GM19395 (cell line): ENCODE measurements around the gene PPARA.
"Not testable (repeated sequence)": the region's sequence is repeated elsewhere in the genome, so short reads cannot be mapped to it uniquely, and the experiment has no call there.

Experiments
- ATAC-seq: cut with Tn5 transposase; IDR thresholded peaks from one replicate; pipeline ENCODE4 v1.9.1; 2021; ENCODE audit warnings: mild to moderate bottlenecking, moderate library complexity; ENCODE audit not compliant: unreplicated experiment

PPARA gene

DNA sequence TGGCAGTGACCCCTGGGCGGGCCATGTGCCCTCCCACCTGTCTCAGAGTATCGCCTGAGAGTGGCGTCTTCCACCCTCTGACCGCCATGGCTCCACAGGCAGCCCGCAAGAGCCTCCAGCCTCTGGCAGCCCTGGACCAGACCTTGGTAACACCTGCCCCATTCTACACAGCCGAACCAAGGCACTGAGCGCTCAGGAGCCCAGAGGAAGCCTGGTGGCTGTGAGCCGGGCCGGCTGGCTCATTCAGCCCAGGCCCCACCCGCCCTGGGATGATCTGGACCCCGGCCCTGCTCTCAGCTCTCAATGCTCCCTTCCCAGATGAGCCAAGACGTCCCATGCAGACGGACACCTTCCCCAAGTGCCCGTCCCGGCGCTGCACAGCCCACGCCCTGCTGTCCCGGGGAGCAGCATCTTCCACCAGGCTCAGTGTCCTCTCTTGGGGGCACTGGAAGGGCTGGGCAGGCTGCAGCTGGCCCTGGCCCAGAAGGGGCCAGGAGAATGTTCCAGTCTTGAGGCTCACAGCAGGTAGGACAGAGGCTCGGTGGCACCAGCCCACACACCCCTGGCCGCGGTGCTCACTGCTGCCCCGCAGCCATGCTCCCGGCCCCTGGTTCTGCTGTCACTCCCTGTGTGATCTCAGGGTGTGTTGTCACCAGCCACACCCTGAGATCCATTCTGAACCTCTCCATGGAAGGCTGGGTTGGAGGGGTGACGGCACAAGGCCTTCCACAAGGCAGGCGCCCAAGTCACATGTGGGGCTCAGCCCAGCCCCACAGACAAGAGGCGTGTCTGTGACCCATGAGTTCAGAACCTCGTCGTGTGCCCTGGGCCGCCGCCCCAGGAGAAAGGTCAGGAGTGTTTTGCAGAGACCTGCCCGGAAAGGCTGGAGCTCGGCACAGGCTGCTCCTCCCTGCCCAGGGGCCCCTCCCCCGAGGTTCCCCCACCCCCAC lies 24.2 kb upstream of the PPARA start:
- no peak for ATAC-seq

- ATAC-seq: no peak
These were observed 23.4 kb upstream of the PPARA start for GRCh38 chr22:46126853-46127385.

- no peak for ATAC-seq
These were observed 22.8 kb upstream of the PPARA start for GRCh38 chr22:46127556-46127955.

DNA sequence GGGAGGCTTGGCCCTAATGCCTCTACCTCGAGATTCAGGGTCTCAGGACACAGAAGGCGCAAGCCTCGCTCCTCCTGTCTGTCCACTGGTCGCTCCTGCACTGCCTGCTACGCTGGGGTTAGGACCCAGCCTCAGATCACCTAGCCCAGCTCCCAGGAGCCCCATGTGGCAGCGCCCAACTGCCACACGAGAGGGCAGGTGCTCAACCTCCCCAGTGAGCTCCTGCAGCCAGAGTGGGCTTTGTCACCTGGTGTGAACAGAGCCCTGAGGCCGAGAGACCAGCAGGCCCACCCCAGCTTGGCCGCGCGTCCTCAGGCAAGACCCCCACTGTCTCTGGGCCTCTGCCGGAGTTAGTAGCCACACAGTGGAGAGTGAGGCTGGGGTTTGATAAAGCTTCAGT lies 21.7 kb upstream of the PPARA start:
- no peak for ATAC-seq

DNA sequence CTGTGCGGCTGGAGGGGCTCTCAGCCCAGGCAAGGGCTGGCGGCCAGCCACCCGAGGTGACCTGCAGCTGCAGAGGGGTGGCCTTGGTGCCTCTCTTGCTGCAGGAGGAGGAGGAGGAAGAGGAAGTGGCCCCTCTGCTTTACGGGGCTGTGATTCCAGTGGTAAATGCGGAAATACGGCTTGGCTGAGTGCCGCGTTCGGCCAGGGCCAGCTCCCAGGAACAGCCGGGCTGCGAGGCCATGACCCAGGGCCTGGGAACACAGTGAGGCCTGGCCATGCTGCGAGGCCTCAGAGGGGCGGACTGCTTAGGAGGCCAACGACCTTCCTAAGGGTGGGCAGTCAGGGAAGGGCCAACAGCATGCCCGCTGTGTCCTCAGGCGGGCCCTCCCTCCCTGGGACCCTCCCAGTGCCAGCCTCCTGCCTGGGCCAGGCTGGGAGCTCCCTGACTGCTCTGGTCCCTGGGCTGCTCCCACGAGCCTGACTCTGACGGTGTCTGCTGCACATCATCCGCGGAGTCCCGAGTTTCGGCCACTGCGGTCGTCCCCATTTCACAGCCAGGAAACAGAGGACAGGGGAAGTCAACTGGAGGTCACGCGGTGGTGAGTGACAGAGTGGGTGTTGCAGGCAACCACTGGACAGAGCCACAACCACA lies 20.8 kb upstream of the PPARA start:
- ATAC-seq: no peak

DNA sequence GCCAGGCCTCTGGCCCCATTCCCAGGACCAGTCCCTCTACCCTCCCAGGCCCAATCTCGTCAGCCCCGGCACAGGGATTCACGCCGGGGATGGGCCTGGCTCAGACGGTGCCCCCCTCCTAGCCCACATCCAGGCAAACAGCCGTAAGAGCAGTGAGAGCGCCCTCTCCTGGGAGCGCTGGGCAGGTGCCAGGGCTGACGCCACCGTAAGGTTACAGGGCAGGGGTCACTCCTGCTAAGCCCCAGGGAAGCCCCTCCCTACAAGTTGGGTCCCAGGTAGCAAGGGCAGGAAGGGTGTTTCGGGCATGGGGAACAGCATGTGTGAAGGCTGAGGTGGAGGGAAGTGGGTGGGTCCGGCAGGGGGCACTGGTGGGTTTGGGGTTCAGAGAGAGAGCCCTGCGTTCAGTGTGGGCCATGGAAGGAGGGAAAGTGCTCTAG lies 19.2 kb upstream of the PPARA start:
- no peak for ATAC-seq

GRCh38 chr22:46132193-46132829 lies 18.0 kb upstream of the PPARA start:
- not testable (repeated sequence) for ATAC-seq

DNA sequence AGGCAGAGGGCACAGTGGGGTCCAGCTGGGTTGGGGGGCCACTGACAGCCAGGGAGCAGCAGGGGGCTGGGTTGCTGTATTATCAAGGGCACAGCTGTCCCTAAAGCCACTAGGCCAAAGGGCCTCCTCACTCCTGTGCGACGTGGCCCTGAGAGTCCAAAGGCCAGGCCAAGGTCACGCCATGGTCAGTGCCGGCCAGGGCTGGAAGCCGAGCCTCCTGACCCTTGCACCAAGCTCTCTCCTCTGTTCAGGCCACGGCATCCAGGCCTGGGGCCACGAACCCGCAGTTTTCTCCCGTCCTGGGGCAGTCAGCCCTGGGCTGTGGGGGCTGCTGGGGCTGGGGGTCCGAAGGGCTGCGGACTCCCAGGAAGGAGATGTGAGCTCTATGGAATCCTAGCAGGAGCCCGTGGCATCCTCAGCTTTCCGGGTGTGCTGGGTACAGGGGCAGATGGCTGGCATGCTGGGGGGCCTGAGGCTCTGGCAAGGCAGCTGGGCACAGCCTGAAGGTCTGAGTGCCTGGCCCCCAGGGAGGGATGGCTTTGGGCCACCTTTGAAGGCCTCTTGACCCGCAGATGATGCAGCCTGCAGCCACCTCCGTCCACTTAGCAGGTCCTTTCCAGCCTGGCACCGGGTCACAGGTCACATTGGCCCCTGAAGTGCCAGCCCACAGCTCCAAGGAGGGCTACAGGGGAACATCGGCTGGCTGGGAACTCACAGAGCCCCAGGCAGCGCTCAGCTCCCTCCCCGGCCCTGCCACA lies 17.3 kb upstream of the PPARA start:
- no peak for ATAC-seq

- no peak for ATAC-seq
These were observed 16.8 kb upstream of the PPARA start for GRCh38 chr22:46133588-46133855.

- ATAC-seq: no peak
These were observed 16.1 kb upstream of the PPARA start for GRCh38 chr22:46134111-46134705.

DNA sequence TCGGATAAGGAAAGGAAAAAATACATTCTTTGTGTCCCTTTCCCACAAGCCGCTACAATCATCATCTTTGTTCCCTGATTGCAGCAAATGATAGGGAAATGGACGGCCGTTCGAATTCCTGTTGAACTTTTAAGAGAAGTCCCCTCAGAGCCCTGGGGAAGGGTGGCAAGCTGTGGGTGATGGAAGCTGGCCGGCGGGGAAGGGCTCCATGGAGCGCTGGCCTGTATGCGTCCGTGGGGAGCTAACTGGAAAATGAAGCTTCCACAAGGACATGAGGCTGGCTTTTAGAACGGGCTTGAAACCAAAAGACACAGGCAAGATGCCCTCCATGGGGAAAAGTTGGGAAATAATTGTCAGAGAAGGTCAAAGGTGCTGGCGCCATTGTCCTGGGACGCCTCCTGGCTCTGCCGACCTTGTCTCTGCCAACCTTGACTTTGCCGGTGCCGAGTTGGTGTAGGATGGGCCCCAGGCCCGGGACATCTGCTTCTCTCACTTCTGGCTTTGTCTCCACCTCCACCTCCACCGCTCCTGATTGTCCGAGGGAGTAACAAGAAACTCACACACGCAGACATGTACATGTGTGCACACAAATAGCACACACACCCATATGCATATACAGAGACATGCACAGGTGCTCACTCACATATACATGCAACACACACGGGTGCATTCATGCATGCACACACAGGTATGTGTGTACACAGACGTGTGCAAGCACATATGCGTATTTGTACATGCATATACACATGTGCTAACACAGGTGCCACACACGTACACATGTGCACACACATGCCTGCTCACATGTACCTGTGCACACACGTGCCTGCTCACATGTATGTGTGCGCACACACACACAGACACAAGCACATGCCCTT lies 14.5 kb upstream of the PPARA start:
- ATAC-seq: no peak

- ATAC-seq: no peak
These were observed 13.7 kb upstream of the PPARA start for GRCh38 chr22:46136486-46137217.

- no peak for ATAC-seq
These were observed 13.0 kb upstream of the PPARA start for GRCh38 chr22:46137218-46137766.

DNA sequence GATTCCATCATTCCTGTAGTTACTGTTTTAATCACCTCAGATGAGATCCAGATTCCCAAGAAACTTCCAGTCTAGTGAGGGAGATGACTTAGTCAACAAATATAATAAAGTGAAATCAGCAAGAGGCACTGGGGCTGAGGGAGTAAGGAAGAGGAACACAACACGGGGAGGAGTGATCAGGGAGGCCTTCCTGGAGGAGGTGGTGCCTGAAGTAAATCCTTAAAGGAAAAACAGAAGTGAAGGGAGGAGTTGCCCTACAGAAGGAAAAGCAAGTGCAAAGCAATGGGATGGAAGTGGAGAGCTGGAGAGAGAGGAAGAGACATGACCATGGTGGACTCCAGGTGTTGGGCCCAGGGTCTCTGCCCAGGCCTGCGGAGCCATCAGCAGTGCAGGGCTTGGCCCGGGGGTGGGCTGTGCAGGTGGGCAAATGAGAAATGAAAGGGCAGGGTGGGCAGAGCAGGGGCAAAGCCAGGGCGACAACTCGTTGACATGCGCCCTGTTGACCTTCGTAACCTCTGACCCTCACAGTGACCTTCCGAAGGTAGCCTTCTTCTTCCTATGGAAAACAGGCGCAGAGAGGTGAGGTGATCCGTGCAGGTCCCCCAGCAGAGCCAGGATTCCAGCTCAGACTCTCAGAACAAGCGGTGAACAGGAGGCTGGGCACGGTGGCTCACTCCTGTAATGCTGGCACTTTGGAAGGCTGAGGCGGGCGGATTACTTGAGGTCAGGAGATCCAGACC lies 12.1 kb upstream of the PPARA start:
- no peak for ATAC-seq

DNA sequence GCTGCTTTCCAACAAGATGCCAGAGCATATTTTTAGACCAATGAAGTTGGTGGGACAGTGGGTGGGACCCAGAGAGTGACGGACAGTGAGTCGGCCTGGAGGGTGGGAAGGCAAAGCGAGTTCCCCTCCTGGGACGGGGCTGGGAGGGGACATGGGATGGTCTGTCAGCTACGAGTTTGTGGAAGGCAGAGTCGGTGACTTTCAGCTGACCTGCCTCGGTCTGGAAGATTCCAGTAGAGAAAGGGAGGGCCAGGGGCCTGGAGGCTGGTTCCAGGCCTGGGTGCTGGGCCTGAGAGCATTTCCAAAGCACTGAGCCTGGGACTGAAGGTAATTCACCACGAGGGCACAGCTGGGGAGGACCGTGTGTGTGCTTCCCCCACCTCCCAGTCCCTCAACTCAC lies 10.9 kb upstream of the PPARA start:
- ATAC-seq: not testable (repeated sequence)

DNA sequence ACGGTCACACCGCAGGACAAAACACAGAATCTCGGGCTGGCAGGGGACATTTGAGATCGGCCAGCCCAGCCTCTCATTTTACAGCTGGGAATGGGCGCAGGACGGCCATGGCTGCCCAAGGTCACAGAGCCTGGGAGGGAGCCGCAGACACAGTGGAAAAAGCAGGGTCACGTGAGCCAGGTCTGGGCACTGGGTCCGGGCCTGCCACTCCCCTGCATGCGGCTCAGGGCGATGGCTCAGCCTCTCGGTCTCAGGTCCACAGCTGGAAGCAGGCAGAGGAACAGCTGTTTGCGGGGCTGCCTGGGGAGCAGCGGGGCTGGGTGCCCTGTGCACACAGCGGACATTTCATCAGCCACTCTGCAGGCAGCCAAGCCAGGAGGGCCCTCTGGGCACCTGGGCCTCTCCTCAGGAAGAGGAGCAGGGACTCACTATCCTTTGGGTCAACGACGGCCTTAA lies 10.4 kb upstream of the PPARA start:
- no peak for ATAC-seq

DNA sequence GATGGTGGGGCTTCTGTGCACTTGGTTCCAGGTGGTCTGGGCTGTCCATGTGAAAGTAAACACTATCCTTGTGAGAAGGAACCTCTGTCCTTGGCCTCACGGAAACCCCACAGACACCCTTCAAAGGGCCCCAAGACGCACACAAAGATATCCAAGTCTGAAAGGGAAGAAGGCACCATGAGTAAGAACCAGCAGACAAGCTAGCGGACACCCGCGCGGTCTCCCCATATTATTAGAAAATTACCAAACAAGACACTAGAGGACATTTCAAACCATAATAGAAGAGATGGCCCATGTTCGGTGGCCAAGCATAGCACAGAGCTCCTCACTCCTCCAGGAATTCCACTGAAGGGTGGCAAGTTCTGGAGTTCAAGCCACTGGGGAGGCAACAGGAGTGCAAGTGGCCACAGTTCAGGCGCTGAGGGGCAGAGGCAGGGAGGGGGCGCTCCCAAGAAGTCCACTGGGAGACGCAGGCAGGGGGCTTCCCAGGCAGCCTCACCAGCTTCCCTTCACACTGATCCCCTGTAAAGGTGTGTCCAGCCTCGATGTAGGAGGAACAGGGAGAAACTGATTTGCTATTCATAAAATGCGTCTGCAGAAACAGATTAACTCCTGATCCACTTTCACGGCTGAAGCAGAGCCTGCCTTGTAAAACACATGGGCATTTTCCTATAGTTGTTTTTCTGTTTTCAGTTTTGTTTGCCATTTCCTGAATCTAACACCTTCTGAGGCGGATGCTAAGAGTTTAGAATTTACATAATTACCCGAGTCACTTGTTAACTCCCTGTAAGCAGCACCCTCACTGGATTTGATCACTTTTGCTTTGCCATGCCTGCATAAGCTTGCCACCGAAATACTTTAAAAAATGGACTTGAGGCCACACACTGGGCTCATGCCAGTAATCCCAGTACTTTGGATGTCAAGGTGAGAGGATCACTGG lies 9.1 kb upstream of the PPARA start:
- no peak for ATAC-seq
